HG02759 (cell line): ENCODE measurements around the gene STOX1.
"Not testable (repeated sequence)": the region's sequence is repeated elsewhere in the genome, so short reads cannot be mapped to it uniquely, and the experiment has no call there.

ENCODE experiments used
- ATAC-seq: cut with Tn5 transposase; IDR thresholded peaks from one replicate; pipeline ENCODE4 v1.9.1; 2021; ENCODE audit warnings: mild to moderate bottlenecking, moderate library complexity; ENCODE audit not compliant: unreplicated experiment

Gene STOX1

GRCh38 chr10:68876246-68877138 is 49.2 kb downstream of the STOX1 start:
- ATAC-seq = no peak

- ATAC-seq = no peak
Observed at GRCh38 chr10:68877482-68878110, 50.3 kb downstream of the STOX1 start.

GRCh38 chr10:68878496-68878895 is 51.2 kb downstream of the STOX1 start:
- no peak for ATAC-seq

- ATAC-seq = no peak
Observed at GRCh38 chr10:68879628-68880027, 52.3 kb downstream of the STOX1 start.

- no peak for ATAC-seq
Observed at GRCh38 chr10:68880181-68880580, 52.9 kb downstream of the STOX1 start.

GRCh38 chr10:68895041-68895440 is 67.7 kb downstream of the STOX1 start:
- ATAC-seq = no peak

- no peak for ATAC-seq
Observed at GRCh38 chr10:68897336-68897741, 70.0 kb downstream of the STOX1 start.

- ATAC-seq = no peak
Observed at GRCh38 chr10:68899186-68899745, 71.9 kb downstream of the STOX1 start.

GRCh38 chr10:68900427-68901104 is 73.2 kb downstream of the STOX1 start:
- ATAC-seq = peak; percentile 40

- ATAC-seq = peak; percentile 97
Observed at GRCh38 chr10:68901105-68901927, 74.0 kb downstream of the STOX1 start, which contains the start of gene DDX50. Gene DDX50, plus strand, starts transcription at chr10:68901315. Its CDS starts 70 bp downstream, at chr10:68901385.

GRCh38 chr10:68902382-68902781 is 75.1 kb downstream of the STOX1 start:
- no peak for ATAC-seq

GRCh38 chr10:68924593-68924992 is 97.3 kb downstream of the STOX1 start:
- ATAC-seq = no peak

- ATAC-seq = no peak
Observed at GRCh38 chr10:68925489-68925888, 98.2 kb downstream of the STOX1 start.

GRCh38 chr10:68929157-68929556 is 101.8 kb downstream of the STOX1 start:
- not testable (repeated sequence) for ATAC-seq

GRCh38 chr10:68929888-68930287 is 102.6 kb downstream of the STOX1 start:
- not testable (repeated sequence) for ATAC-seq

GRCh38 chr10:68932860-68933259 is 105.5 kb downstream of the STOX1 start:
- ATAC-seq = not testable (repeated sequence)

GRCh38 chr10:68934994-68935393 is 107.7 kb downstream of the STOX1 start:
- no peak for ATAC-seq

GRCh38 chr10:68938117-68938516 is 110.8 kb downstream of the STOX1 start:
- no peak for ATAC-seq

- ATAC-seq = no peak
Observed at GRCh38 chr10:68938884-68939283, 111.6 kb downstream of the STOX1 start.

- not testable (repeated sequence) for ATAC-seq
Observed at GRCh38 chr10:68940917-68941316, 113.6 kb downstream of the STOX1 start.
